ENCODE results near the gene SIPA1.

Gene SIPA1

DNA sequence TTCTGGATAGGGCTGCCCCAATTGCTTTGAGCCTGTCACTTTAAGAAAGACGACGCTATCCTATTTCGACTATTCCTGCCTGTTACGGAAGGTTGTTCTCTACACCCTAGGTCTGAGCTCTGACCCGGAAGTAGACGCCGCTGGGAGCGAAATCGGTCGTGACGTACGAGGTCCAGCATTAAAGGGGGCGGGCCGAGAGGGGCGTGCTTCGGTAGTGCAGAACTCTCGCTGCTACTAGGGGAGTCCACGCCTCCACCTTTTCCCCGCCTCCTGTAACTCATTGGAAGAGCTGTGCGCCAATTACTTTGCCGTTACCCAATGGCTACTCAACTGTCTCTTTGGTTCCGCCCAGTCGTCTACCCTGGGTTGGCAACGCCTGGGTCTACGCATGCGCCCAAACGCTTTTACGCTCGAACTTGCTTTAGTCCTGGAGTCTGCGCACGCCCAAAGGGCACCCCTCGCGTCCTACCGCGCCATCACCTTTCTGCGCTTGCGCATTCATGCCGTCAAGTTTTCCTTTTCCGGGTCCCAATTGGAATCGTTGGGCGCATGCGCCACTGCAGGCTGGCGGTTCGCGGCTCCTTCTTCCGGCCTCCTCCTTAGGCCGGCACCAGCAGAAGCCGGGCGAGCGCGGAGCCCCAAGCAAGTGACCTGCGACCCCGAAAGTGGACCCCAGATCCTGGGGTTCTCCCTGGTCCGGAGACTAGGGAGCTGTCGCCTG is 22.5 kb upstream of the SIPA1 start, which contains the start of gene PCNX3:
Gene PCNX3, plus strand, starts transcription at position 548 of the 721 bp plus-strand sequence. CDS start 536 bp downstream, outside the sequence.
- peak within 1 kb of the TSS; percentile 99 for H3K4me3 ChIP-seq
- peak; percentile 100 for DNase-seq (ENCODE audit: low spot score)
- peak within 1 kb of the TSS; percentile 93 to 95 for H3K27ac ChIP-seq
- TF ChIP-seq, protein P1, sequence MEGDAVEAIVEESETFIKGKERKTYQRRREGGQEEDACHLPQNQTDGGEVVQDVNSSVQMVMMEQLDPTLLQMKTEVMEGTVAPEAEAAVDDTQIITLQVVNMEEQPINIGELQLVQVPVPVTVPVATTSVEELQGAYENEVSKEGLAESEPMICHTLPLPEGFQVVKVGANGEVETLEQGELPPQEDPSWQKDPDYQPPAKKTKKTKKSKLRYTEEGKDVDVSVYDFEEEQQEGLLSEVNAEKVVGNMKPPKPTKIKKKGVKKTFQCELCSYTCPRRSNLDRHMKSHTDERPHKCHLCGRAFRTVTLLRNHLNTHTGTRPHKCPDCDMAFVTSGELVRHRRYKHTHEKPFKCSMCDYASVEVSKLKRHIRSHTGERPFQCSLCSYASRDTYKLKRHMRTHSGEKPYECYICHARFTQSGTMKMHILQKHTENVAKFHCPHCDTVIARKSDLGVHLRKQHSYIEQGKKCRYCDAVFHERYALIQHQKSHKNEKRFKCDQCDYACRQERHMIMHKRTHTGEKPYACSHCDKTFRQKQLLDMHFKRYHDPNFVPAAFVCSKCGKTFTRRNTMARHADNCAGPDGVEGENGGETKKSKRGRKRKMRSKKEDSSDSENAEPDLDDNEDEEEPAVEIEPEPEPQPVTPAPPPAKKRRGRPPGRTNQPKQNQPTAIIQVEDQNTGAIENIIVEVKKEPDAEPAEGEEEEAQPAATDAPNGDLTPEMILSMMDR (IDR thresholded peaks at IDR 0.05) = no peak

DNA sequence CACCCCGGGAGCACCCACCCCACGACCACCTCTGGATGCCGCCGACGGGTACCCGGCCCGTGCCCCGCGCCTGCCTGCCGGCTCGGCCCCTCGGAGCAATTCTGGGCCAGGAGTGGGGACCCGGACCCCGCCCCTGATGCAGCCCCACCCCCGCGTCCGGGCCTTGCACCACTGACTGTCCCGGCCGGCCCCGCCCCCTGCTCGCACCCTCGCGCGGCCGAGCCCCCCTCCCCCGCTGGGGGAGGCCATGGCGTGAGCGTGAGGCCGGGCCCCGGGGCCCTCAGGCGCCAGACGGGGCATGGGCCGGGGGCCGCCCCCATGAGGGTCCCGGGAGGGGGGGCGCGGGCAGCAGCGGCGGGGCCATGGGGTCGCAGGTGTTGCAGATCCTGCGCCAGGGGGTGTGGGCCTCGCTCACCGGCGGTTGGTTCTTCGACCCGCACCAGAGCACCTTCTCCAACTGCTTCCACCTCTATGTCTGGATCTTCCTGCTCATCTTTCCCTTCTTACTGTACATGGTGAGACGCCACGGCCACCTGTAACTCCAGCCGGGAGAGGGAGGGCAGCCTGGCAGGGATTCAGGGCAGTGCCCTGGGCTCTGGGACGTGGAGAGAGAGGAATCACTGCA is 21.8 kb upstream of the SIPA1 start:
- peak overlapping the region; percentile 99 for H3K4me3 ChIP-seq
- H3K27ac ChIP-seq = peak overlapping the region; percentile 68 to 93
- no peak for DNase-seq (ENCODE audit: low spot score)
- TF ChIP-seq, protein P1 (IDR thresholded peaks at IDR 0.05) = no peak

DNA sequence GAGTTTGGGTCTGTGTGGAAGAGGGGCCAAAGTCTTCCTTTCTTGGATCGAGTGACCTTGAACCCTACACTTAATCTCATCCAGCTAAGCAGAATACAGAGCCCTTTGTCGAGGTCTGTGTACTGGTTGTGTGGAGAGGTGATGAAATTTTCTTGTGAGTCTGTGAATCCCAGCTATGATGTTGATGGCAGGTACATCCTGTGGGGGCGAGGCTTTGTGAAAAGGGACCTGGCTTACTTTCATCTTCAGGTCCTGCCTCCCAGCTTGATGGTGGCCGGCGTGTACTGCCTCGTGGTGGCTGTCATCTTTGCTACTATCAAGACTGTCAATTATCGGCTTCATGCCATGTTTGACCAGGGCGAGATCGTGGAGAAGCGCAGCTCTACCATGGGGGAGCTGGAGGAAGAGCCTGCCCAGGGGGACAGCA is 21.3 kb upstream of the SIPA1 start:
- Histone ChIP-seq H3K4me3 (peak overlapping the region; percentile 99), H3K27ac (peak overlapping the region in 1 of 2 donors; percentile 93)
- no peak for DNase-seq (ENCODE audit: low spot score)
- TF ChIP-seq, protein P1 (IDR thresholded peaks at IDR 0.05) = no peak

DNA sequence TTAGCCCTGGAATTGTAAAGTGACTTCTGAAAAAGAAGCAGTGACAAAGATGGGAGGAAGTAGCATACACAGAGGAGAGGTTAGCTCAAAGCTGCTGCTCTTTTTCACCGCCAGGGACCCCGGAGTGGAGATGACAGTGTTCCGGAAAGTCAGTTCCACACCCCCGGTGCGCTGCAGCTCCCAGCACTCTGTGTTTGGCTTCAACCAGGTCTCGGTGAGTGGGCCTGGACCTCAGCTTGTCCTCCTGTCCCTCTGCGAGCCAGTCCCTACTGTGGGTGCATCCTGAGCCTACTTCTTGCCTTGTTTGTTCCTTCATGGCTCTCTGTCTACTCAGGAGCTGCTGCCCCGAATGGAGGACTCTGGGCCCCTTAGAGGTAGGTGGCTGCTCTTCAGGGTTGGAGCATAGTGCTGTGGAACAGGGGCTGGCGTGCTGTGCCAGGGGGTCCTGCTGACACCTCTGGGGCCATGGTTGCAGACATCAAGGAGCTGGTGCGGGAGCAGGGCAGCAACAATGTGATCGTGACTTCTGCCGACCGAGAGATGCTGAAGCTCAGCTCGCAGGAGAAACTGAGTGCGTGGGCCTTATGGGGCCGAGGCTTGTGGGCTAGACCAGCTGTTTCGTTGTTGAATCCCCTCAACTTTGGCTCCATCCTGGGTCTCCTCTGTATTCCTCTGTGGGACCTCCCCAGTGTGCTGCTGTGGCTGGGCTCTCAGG is 20.6 kb upstream of the SIPA1 start:
- DNase-seq (ENCODE audit: low spot score) = no peak
- Histone ChIP-seq H3K4me3 (peak overlapping the region; percentile 99), H3K27ac (no peak overlapping the region)
- TF ChIP-seq, protein P1 (IDR thresholded peaks at IDR 0.05) = no peak

DNA sequence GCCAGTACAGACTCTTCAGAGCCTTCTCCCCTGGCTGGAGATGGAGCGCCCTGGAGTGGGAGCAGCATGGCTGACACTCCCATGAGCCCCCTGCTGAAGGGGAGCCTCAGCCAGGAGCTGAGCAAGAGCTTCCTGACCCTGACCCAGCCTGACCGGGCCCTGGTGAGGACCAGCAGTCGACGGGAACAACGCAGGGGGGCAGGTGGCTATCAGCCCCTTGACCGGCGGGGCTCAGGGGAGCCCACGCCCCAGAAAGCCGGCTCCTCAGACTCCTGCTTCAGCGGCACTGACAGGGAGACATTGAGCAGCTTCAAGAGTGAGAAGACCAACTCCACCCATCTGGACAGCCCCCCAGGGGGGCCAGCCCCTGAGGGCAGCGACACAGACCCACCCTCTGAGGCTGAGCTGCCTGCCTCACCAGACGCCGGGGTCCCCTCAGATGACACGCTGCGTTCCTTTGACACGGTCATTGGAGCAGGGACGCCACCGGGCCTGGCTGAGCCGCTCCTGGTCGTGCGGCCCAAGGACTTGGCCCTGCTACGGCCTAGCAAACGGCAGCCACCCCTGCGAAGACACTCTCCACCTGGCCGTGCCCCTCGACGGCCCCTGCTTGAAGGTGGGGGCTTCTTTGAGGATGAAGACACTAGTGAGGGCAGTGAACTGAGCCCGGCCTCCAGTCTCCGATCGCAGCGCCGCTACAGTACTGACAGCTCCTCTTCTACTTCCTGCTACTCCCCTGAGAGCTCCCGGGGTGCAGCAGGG is 19.7 kb upstream of the SIPA1 start:
- Histone ChIP-seq H3K4me3 (no peak overlapping the region), H3K27ac (no peak overlapping the region)
- TF ChIP-seq, protein P1 (IDR thresholded peaks at IDR 0.05) = no peak
- no peak for DNase-seq (ENCODE audit: low spot score)

DNA sequence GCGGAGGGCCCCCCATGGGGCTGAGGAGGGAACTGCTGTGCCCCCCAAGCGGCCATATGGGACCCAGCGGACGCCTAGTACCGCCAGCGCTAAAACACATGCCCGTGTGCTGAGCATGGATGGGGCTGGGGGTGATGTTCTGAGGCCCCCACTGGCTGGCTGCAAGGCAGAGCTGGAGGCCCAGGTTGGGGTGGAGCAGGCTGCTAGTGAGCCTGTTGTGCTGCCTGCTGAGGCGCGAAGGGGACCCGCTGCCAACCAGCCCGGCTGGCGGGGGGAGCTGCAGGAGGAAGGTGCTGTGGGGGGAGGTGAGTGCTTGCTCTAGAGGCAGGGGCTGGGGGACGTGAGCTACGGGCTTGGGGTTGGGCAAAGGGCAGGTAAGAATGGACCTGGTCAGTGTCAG is 19.1 kb upstream of the SIPA1 start:
- no peak overlapping the region for H3K4me3 ChIP-seq
- TF ChIP-seq, protein P1 (IDR thresholded peaks at IDR 0.05) = no peak
- no peak overlapping the region for H3K27ac ChIP-seq
- DNase-seq (ENCODE audit: low spot score) = no peak

Data from coronary artery (tissue), 2 donors.